ENCODE measurements around the gene NIBAN1.
"Not testable (repeated sequence)": the region's sequence is repeated elsewhere in the genome, so short reads cannot be mapped to it uniquely, and the experiment has no call there.

NIBAN1 gene

DNA sequence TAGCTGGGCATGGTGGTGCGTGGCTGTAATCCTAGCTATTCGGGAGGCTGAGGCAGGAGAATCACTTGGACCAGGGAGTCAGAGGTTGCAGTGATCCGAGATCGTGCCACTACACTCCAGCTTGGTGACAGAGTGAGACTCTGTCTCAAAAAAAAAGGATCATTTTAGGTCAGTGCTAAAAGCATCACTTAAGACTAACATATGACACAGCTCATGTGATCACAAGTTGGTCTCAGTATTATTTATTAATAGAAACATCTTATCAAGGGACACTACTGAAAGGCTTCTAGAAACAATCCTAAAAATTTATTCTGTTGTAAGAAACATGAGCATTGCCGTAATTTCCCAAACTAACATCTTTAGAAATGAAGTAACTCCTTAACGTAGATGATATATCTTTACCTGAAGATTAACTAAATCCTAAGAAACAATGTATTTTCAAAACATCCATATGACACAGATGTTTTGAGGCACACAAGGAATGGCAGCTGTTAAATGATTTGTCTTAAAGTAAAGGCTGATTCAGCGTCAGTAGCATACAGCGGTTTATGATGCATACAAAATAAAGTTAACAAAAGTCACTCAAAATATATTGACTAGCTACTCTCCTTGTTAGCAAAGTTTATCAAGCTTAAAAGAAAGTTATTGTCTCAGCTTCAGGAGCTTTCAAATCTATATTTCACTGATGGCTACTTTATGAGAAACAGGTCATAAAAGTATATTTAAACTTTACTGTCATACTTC, 2.6 kb downstream of the NIBAN1 start:
- DNase-seq = no peak

DNA sequence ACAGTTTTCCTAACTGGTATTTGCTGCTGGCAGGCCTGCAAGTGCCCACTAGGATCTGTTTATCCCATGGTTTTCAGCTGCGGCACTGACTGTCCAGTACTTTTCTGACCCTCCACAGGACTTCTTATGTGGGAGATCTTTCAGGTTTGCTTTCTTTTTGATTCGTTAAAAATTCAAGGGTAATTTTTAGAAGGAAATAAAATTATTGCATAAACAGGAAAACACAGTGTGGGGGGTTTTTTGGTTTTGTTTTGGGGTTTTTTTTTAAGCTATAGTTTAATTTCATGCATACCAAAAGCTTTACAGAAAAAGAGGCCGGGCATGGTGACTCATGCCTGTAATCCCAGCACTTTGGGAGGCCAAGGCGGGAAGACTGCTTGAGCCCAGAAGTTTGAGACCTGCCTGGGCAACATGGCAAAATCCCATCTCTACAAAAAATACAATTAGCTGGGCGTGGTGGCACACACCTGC, 3.6 kb downstream of the NIBAN1 start:
- DNase-seq = no peak

DNA sequence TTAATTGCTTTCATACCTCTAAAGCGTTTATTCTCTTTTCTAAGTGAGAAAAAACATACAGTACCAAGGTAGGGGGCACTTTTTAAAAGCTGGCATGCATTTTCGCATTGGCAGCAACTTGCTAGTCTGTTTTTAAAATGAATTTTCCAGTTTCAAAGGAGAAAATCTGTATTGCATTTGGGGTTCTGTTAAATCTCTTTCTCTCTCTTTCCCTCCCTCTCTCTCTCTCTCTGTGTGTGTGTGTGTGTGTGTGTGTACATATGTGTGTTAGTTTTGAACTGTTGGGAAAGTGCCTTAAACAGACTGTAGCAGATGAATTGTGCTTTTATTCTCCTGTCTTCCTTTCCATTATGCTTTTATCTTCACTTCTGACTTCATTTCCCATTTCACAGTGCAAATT, 7.3 kb downstream of the NIBAN1 start:
- DNase-seq = no peak

DNA sequence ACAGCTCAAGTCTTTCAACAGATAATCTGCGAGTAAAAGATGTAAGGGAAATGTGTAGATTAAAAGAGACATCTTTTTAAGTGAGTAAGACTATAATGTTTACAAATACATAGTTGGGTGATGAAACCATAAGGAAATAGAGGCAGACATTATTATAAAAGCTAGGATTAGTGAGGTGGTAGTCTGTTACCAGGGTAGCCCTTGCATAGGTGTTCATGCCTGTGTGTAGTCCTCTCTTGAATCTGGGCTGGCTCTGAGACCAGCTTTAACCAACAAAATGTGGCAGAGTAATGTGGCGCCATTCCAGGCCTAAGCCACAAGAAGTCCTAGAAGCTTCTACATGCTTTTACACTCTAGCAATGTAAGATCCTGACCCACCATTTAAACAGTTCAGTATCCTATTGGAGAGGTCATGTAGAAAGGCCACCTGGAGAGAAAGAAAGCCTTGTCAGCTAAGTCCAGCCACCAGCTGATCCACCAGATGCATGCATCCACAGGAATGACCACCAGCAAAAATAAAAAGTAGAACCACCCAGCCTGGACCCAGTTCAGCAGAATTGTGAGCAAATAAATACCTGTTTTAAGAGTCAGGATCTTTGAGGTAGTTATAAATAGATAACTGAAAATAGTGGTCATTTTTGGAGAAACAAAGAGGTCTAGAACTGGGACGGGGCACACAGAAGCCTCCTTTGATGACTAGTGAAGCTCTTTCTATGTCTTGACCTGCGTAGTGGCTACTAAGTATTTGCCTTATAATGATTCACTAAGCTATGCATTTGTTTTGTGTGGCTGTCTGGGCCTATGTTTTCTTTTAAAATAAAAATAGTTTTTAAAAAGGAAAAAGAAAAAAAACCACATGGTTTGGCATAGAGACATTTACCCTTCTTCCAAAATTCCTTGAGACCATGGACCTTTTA, 8.1 kb downstream of the NIBAN1 start:
- no peak for DNase-seq

DNA sequence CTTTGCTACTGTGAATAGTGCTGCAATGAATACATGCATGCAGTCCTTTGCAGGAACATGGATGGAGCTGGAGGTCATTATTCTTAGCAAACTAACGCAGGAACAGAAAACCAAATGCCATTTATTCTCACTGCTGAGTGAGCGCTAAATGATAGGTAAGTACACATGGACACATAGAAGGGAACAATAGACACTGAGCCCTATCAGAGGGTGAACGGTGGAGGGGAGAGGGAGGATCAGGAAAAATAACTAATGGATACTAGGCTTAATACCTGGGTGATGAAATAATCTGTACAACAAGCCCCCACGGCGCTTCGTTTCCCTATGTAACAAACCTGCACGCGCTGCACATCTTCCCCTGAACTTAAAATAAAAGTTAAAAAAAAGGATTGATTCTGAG, 8.9 kb downstream of the NIBAN1 start:
- DNase-seq = no peak

GRCh38 chr1:184959626-184960025, 14.7 kb downstream of the NIBAN1 start:
- DNase-seq = no peak

DNA sequence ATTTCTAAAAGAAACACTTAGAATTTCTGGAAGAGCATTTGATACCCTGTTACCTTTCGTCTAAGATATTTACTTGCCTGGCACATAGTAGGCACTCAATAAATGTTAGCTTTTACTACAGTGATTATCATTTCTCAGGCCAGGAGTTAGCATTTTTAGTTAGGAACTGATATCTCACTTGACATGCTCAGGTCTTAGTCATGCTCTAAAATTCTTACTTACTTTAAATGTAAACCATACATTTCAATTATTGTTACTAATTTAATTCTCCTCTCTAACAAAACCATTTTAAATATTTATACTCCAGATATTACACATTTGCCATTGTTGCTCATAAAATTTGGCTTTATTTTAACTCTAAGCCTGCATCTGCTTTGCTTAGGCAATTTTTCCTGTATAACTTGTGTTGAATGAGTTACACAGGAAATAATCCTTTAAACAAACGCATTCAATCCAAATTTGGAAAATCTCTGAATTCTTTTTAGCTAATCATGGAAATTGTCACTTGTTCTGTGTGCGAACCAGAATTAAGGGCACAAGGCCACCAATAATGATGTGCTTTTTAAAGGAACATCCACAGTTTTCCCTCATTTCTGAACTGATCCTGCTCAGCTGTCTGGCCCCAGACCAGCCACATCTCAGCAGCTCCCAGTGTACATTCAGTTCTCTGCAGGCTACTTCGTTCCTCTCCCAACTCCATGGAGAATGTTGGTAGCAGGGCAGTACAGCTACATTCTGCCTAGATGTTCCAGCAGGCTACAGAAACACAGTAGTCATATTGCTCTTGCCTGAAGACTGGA, 15.6 kb downstream of the NIBAN1 start:
- no peak for DNase-seq

GRCh38 chr1:184957901-184958300, 16.4 kb downstream of the NIBAN1 start:
- DNase-seq = not testable (repeated sequence)

- DNase-seq = no peak
Measured at GRCh38 chr1:184956999-184957700, 17.2 kb downstream of the NIBAN1 start.

DNA sequence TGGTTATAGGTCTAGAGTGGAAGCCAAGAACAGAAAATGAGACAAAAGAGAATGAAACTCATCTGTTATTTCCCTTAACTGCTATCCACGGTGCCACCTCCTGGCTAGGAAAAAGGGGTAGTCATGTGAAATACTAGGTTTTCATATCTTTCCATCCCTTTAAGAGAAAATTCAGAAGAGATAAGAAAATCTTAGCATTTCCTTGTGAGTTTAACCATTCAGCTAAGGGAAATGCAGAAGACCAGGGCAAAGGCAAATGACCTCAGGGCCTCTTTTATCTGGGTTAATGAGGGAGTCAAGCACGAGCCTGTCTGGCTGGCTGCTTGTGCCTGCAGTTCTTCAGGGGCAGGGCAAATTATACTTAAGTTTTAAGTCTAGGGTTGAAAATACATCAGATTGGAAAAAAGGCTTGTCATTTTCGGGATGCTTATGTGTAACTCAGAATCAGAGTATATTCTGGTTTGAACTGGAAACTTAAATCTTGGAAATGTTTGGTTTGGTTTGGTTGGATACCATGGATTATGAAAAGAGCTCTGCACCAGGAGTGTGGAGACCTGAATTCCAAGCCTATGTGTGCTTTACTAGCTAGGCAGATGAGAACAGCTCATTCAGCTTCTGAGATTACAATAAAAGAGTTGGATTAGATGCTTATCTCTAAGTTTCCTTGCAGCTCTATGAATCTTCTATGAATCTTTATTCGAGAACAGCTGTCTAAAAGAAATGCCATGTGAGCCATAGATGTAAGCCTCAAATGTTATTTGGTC, 19.9 kb downstream of the NIBAN1 start:
- DNase-seq = no peak

DNA sequence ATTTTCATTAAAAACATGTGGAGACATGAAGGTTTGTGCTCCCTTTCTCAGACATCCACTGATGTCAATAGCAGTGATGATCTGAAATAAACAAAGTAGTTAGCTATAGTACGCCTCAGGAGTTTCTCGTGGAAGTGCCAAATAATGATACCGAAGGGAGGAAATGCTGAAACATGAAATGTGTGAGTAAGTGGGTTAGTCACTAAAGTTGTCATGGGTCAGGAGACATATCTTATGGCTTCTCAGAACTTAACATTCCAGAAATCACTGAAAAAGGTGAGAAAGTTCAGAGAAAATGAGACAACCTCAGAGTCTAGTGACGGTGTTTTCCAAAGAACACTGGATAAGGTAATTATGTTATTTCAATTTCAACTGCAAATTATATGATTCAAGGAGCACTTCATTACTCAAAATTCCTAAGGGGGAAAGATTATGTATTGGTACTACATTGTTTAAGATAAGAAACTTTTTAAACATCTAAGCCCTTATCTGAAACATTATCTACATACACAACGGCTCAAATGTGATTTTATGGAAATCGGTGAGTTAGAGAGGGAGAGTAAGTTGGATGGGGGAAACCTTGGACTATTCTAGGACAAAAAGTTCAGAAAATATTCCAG, 20.6 kb downstream of the NIBAN1 start:
- no peak for DNase-seq

GRCh38 chr1:184952428-184952827, 21.9 kb downstream of the NIBAN1 start:
- DNase-seq = no peak

GRCh38 chr1:184951788-184952187, 22.5 kb downstream of the NIBAN1 start:
- DNase-seq = no peak

GRCh38 chr1:184950906-184951305, 23.4 kb downstream of the NIBAN1 start:
- no peak for DNase-seq

DNA sequence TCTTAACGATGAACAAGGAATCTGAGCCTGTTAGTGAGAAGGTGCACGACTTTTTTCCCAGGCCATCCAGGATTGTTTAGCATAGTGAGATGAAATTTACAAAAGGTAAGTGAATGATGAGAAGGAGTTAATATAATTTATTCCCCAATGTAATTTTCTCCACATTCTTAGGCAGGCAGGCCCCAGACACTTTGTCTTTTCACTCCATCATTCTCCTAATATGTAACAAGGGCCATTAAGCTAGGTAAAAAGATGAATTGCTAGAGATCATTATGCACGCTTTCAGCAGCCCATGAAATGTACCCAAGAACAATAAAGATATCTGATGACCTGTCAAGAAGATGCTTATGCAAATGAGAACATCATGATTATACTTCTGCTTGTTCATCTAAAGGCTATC, 24.1 kb downstream of the NIBAN1 start:
- DNase-seq = no peak

GRCh38 chr1:184947497-184948256, 26.6 kb downstream of the NIBAN1 start:
- no peak for DNase-seq

GRCh38 chr1:184945678-184946412, 28.5 kb downstream of the NIBAN1 start:
- DNase-seq = no peak

DNA sequence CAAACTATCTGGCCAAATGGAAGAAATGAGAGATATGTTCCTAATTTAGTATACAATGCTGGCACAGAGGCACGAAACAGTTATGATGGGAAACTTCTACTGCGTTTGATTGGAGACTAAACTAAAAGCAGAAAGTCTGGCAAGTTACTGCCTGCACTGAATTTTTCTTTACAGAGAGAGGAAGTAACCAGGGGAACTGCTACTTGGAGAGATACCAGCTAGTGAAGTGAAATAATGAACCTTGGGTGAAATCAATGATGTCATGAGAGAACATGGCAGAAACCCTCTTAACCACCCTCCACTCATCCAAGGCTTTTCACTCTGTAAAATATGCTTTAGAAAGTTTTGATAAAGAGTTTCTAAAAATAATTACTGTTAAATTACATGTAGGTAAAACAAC, 29.3 kb downstream of the NIBAN1 start:
- DNase-seq = no peak

DNA sequence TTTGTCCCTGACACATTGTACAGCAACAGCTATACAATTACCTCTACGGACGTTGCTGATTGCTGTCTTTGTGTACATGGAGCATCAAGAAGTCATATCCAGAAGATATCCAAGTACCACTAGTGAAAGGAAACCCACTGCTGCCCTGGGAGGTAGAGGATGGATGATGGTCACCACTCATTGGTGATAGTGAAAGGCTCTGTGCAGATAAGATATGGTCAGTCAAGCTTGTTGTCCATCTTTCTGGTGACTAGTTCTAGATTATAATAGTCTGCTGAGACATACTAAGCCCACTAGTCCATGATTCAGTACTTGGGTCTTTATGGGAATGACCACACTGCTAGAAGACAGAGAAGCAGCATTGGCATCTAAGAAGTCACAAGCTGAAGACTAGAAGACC, 30.3 kb downstream of the NIBAN1 start:
- DNase-seq = no peak

GRCh38 chr1:184941735-184942134, 32.6 kb downstream of the NIBAN1 start:
- no peak for DNase-seq
